Effector CD8-positive, alpha-beta T cell (primary cell): ENCODE results near the gene NAV2.

Experiments used
- DNase-seq: peaks from one replicate; lab custom pipeline; 2025; lab: John Stamatoyannopoulos, UW

NAV2 gene

GRCh38 chr11:19832086-19832750 lies 119.6 kb downstream of the NAV2 start:
- DNase-seq = no peak

GRCh38 chr11:19832901-19833300 lies 120.3 kb downstream of the NAV2 start:
- DNase-seq = no peak

GRCh38 chr11:19834771-19835170 lies 122.1 kb downstream of the NAV2 start:
- no peak for DNase-seq

GRCh38 chr11:19836666-19837065 lies 124.0 kb downstream of the NAV2 start:
- no peak for DNase-seq

GRCh38 chr11:19838994-19839768 lies 126.5 kb downstream of the NAV2 start:
- DNase-seq = no peak

- no peak for DNase-seq
Measured at GRCh38 chr11:19840961-19841360, 128.3 kb downstream of the NAV2 start.

GRCh38 chr11:19842505-19842904 lies 129.9 kb downstream of the NAV2 start:
- no peak for DNase-seq

- DNase-seq = no peak
Measured at GRCh38 chr11:19843079-19843478, 130.4 kb downstream of the NAV2 start.

- no peak for DNase-seq
Measured at GRCh38 chr11:19844012-19844411, 131.4 kb downstream of the NAV2 start.

GRCh38 chr11:19844806-19845205 lies 132.2 kb downstream of the NAV2 start:
- DNase-seq = no peak

- DNase-seq = no peak
Measured at GRCh38 chr11:19845626-19846025, 133.0 kb downstream of the NAV2 start.

- no peak for DNase-seq
Measured at GRCh38 chr11:19846654-19847305, 134.1 kb downstream of the NAV2 start.

- DNase-seq = no peak
Measured at GRCh38 chr11:19848219-19848618, 135.6 kb downstream of the NAV2 start.

GRCh38 chr11:19849107-19849789 lies 136.6 kb downstream of the NAV2 start:
- DNase-seq = no peak

GRCh38 chr11:19849947-19850593 lies 137.4 kb downstream of the NAV2 start:
- no peak for DNase-seq

- no peak for DNase-seq
Measured at GRCh38 chr11:19852288-19852687, 139.7 kb downstream of the NAV2 start.

- DNase-seq = no peak
Measured at GRCh38 chr11:19853016-19853415, 140.4 kb downstream of the NAV2 start.

- no peak for DNase-seq
Measured at GRCh38 chr11:19853920-19854319, 141.3 kb downstream of the NAV2 start.

GRCh38 chr11:19861171-19861570 lies 148.5 kb downstream of the NAV2 start:
- no peak for DNase-seq

GRCh38 chr11:19862091-19862490 lies 149.5 kb downstream of the NAV2 start:
- DNase-seq = no peak

- no peak for DNase-seq
Measured at GRCh38 chr11:19864141-19865140, 151.8 kb downstream of the NAV2 start.
